ENCODE results near the gene BBS2. TPM values are rescaled to one million over a fixed set of nuclear protein-coding genes. Genes with fewer than 3 reads are reported as not detected.

BBS2 gene
- total and polyA plus RNA-seq, 2 experiments from 2014 or later: 32.8 to 50.4 TPM

GRCh38 chr16:56462064-56462796, 57.6 kb downstream of the BBS2 start:
- peaks cover 46% of the 10 kb centered on the region for H3K36me3 ChIP-seq
- DNase-seq (ENCODE audit: low read depth in 1 of 2, low spot score in 1 of 2): no peak
- H3K4me3 ChIP-seq: no peak overlapping the region
- no peaks in the 10 kb centered on the region for H3K27me3 ChIP-seq
- no peak overlapping the region for H3K27ac ChIP-seq
- H3K9me3 ChIP-seq (ENCODE audit: low read depth): no peaks in the 10 kb centered on the region
- no peak for TF ChIP-seq CTCF (IDR thresholded peaks at IDR 0.05; ENCODE audit: low read depth, low read length)
- H3K4me1 ChIP-seq (ENCODE audit: low read depth): no peaks in the 10 kb centered on the region

GRCh38 chr16:56460101-56460500, 59.7 kb downstream of the BBS2 start:
- Histone ChIP-seq H3K27me3 (no peaks in the 10 kb centered on the region), H3K27ac (no peak overlapping the region), H3K36me3 (peaks cover 35% of the 10 kb centered on the region), H3K9me3 (ENCODE audit: low read depth) (no peaks in the 10 kb centered on the region), H3K4me3 (no peak overlapping the region), H3K4me1 (ENCODE audit: low read depth) (no peaks in the 10 kb centered on the region)
- DNase-seq (ENCODE audit: low read depth in 1 of 2, low spot score in 1 of 2): no peak
- no peak for TF ChIP-seq CTCF (IDR thresholded peaks at IDR 0.05; ENCODE audit: low read depth, low read length)

GRCh38 chr16:56457927-56458470, 61.8 kb downstream of the BBS2 start:
- Histone ChIP-seq H3K4me1 (ENCODE audit: low read depth) (no peaks in the 10 kb centered on the region), H3K4me3 (no peak overlapping the region), H3K36me3 (peaks cover 43% of the 10 kb centered on the region), H3K27ac (no peak overlapping the region), H3K27me3 (no peaks in the 10 kb centered on the region), H3K9me3 (ENCODE audit: low read depth) (no peaks in the 10 kb centered on the region)
- DNase-seq (ENCODE audit: low read depth in 1 of 2, low spot score in 1 of 2): no peak
- TF ChIP-seq CTCF (IDR thresholded peaks at IDR 0.05; ENCODE audit: low read depth, low read length): no peak

- H3K4me1 ChIP-seq (ENCODE audit: low read depth): peaks cover 10% of the 10 kb centered on the region
Measured at GRCh38 chr16:56451753-56452689, 67.8 kb downstream of the BBS2 start.

More at GRCh38 chr16:56451753-56452689, 67.8 kb downstream of the BBS2 start:
- Histone ChIP-seq H3K4me3 (peak overlapping the region; percentile 91), H3K9me3 (ENCODE audit: low read depth) (no peaks in the 10 kb centered on the region), H3K27ac (peak overlapping the region; percentile 77), H3K36me3 (peaks cover 29% of the 10 kb centered on the region), H3K27me3 (no peaks in the 10 kb centered on the region)
- DNase-seq (ENCODE audit: low read depth in 1 of 2, low spot score in 1 of 2): peak; percentile 32 to 75
- no peak for TF ChIP-seq CTCF (IDR thresholded peaks at IDR 0.05; ENCODE audit: low read depth, low read length)

Measured in cardiac muscle cell (in vitro differentiated cells and primary cell).